Measurements from ENCODE around the gene TPBGL.

- peak; percentile 99 for TF ChIP-seq REST (IDR thresholded peaks at IDR 0.05; ENCODE audit: low read depth)
- TF ChIP-seq RAD21 (IDR thresholded peaks at IDR 0.05; ENCODE audit: low read depth) = no peak; the same call in 1 of the 2 replicates
- TF ChIP-seq ZBTB7A (IDR thresholded peaks at IDR 0.05; ENCODE audit: low read depth) = no peak
- no peak for TF ChIP-seq YY1 (IDR thresholded peaks at IDR 0.05; ENCODE audit: low read depth)
- TF ChIP-seq TAF1 (IDR thresholded peaks at IDR 0.05; ENCODE audit: low read depth) = no peak
- TF ChIP-seq EGR1 (IDR thresholded peaks at IDR 0.05) = no peak
- TF ChIP-seq EP300 (IDR thresholded peaks at IDR 0.05; ENCODE audit: borderline replicate concordance) = no peak
- no peak for TF ChIP-seq FOXM1 (IDR thresholded peaks at IDR 0.05; ENCODE audit: borderline replicate concordance, low read depth)
- TF ChIP-seq USF1 (IDR thresholded peaks at IDR 0.05) = no peak
- TF ChIP-seq CEBPB (IDR thresholded peaks at IDR 0.05) = no peak
- no peak for TF ChIP-seq CREB1 (IDR thresholded peaks at IDR 0.05; ENCODE audit: low read depth)
- no peak for TF ChIP-seq NFIC (IDR thresholded peaks at IDR 0.05)
- TF ChIP-seq, protein P1, sequence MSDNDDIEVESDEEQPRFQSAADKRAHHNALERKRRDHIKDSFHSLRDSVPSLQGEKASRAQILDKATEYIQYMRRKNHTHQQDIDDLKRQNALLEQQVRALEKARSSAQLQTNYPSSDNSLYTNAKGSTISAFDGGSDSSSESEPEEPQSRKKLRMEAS (IDR thresholded peaks at IDR 0.05) = no peak
Measured at GRCh38 chr11:75214411-75214821, 26.2 kb upstream of the TPBGL start.

All from Ishikawa (cell line).